ENCODE measurements around the gene XYLT2. TPM values are rescaled to one million over a fixed set of nuclear protein-coding genes. Genes with fewer than 3 reads are reported as not detected.

Gene XYLT2
- total and polyA plus RNA-seq, 2 experiments from 2014 or later, result 48.8 to 80.0 TPM

GRCh38 chr17:50367401-50367800 lies 21.5 kb downstream of the XYLT2 start:
- Histone ChIP-seq H3K9me3 (ENCODE audit: low read depth) (no peaks in the 10 kb centered on the region), H3K36me3 (peaks cover 21% of the 10 kb centered on the region), H3K4me3 (no peak overlapping the region), H3K27ac (no peak overlapping the region), H3K4me1 (ENCODE audit: low read depth) (peaks cover 10% of the 10 kb centered on the region), H3K27me3 (no peaks in the 10 kb centered on the region)
- TF ChIP-seq, protein P1, sequence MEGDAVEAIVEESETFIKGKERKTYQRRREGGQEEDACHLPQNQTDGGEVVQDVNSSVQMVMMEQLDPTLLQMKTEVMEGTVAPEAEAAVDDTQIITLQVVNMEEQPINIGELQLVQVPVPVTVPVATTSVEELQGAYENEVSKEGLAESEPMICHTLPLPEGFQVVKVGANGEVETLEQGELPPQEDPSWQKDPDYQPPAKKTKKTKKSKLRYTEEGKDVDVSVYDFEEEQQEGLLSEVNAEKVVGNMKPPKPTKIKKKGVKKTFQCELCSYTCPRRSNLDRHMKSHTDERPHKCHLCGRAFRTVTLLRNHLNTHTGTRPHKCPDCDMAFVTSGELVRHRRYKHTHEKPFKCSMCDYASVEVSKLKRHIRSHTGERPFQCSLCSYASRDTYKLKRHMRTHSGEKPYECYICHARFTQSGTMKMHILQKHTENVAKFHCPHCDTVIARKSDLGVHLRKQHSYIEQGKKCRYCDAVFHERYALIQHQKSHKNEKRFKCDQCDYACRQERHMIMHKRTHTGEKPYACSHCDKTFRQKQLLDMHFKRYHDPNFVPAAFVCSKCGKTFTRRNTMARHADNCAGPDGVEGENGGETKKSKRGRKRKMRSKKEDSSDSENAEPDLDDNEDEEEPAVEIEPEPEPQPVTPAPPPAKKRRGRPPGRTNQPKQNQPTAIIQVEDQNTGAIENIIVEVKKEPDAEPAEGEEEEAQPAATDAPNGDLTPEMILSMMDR (IDR thresholded peaks at IDR 0.05; ENCODE audit: low read depth, low read length), result no peak
- no peak for DNase-seq (ENCODE audit: low read depth in 1 of 2, low spot score in 1 of 2)

DNA sequence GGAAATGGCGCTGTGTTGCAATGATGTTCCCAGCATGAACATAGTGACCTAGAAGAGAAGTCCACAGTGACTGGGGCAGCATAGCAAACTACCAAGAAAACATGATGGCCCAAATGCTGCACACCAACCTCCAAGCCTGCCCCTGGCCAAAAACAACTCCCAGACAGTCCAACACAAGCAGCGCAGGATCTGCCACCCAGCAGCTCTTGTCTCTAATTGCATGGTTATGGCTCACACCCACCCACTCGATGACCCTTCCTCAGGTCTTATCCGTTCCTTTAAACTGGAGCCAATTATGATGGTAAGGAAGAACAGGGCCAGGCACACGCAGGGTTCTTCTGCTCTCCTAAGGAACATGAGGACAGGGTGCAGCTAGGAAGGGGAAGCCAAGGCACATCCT lies 24.1 kb downstream of the XYLT2 start:
- TF ChIP-seq, protein P1 (IDR thresholded peaks at IDR 0.05; ENCODE audit: low read depth, low read length), result no peak
- no peak for DNase-seq (ENCODE audit: low read depth in 1 of 2, low spot score in 1 of 2)
- H3K4me3 ChIP-seq, result no peak overlapping the region
- H3K27ac ChIP-seq, result no peak overlapping the region
- H3K4me1 ChIP-seq (ENCODE audit: low read depth), result no peaks in the 10 kb centered on the region
- H3K9me3 ChIP-seq (ENCODE audit: low read depth), result no peaks in the 10 kb centered on the region
- peaks cover 21% of the 10 kb centered on the region for H3K36me3 ChIP-seq
- no peaks in the 10 kb centered on the region for H3K27me3 ChIP-seq

DNA sequence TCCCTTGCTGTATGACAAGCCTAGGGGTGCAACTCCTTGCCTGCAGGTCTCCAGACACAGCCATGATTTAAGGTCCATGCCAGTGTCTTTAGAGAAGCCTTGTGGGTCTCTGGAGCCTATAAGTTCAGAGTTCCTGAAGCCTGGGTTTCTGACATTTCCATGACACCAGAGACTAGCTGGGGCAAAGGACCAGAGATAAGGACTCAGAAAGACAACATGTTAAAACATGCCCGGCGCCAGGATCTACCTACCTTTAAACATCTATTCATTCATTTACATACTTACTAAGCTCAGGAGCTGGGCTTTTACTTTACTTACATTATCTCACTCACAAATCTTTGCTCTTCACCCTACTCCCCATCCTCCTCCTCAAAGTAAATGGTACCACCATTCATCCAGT lies 25.6 kb downstream of the XYLT2 start:
- Histone ChIP-seq H3K4me3 (no peak overlapping the region), H3K27me3 (no peaks in the 10 kb centered on the region), H3K27ac (no peak overlapping the region), H3K36me3 (peaks cover 21% of the 10 kb centered on the region), H3K4me1 (ENCODE audit: low read depth) (no peaks in the 10 kb centered on the region), H3K9me3 (ENCODE audit: low read depth) (no peaks in the 10 kb centered on the region)
- no peak for DNase-seq (ENCODE audit: low read depth in 1 of 2, low spot score in 1 of 2)
- TF ChIP-seq, protein P1 (IDR thresholded peaks at IDR 0.05; ENCODE audit: low read depth, low read length), result no peak

- Histone ChIP-seq H3K27me3 (no peaks in the 10 kb centered on the region), H3K9me3 (ENCODE audit: low read depth) (no peaks in the 10 kb centered on the region), H3K27ac (peak overlapping the region; percentile 86), H3K4me1 (ENCODE audit: low read depth) (no peaks in the 10 kb centered on the region), H3K4me3 (peak overlapping the region; percentile 61), H3K36me3 (peaks cover 21% of the 10 kb centered on the region)
- DNase-seq (ENCODE audit: low read depth in 1 of 2, low spot score in 1 of 2), result no peak
- TF ChIP-seq, protein P1 (IDR thresholded peaks at IDR 0.05; ENCODE audit: low read depth, low read length), result no peak
These were observed 26.4 kb downstream of the XYLT2 start for GRCh38 chr17:50372222-50372757.

- Histone ChIP-seq H3K27ac (peak within 1 kb of the TSS; percentile 86), H3K27me3 (no peaks in the 10 kb centered on the region), H3K36me3 (peaks cover 18% of the 10 kb centered on the region), H3K9me3 (ENCODE audit: low read depth) (no peaks in the 10 kb centered on the region), H3K4me1 (ENCODE audit: low read depth) (no peaks in the 10 kb centered on the region), H3K4me3 (peak within 1 kb of the TSS; percentile 61)
- DNase-seq (ENCODE audit: low read depth in 1 of 2, low spot score in 1 of 2), result peak; percentile 83 to 90
- TF ChIP-seq, protein P1 (IDR thresholded peaks at IDR 0.05; ENCODE audit: low read depth, low read length), result no peak
These were observed 27.0 kb downstream of the XYLT2 start, which contains the start of the genes EME1 and MRPL27 for GRCh38 chr17:50372758-50373556. Gene EME1, plus strand, starts transcription at chr17:50373229. Its CDS starts 1,980 bp downstream, at chr17:50375209. Gene MRPL27, minus strand, starts transcription at chr17:50373184. Its CDS starts 14 bp downstream, at chr17:50373170.
